ENCODE data around the gene TNRC6A.
"Not testable (repeated sequence)": the region's sequence is repeated elsewhere in the genome, so short reads cannot be mapped to it uniquely, and the experiment has no call there.

The TNRC6A gene

GRCh38 chr16:24856871-24857270 is 127.4 kb downstream of the TNRC6A start:
- not testable (repeated sequence) for DNase-seq (ENCODE audit: low read depth, low spot score); H3K27ac ChIP-seq

- no peak for DNase-seq (ENCODE audit: low read depth, low spot score)
- no peak overlapping the region for H3K27ac ChIP-seq
Observed at GRCh38 chr16:24858219-24859041, 129.0 kb downstream of the TNRC6A start.

GRCh38 chr16:24861461-24861860 is 132.0 kb downstream of the TNRC6A start:
- no peak for DNase-seq (ENCODE audit: low read depth, low spot score)
- H3K27ac ChIP-seq, result no peak overlapping the region

DNA sequence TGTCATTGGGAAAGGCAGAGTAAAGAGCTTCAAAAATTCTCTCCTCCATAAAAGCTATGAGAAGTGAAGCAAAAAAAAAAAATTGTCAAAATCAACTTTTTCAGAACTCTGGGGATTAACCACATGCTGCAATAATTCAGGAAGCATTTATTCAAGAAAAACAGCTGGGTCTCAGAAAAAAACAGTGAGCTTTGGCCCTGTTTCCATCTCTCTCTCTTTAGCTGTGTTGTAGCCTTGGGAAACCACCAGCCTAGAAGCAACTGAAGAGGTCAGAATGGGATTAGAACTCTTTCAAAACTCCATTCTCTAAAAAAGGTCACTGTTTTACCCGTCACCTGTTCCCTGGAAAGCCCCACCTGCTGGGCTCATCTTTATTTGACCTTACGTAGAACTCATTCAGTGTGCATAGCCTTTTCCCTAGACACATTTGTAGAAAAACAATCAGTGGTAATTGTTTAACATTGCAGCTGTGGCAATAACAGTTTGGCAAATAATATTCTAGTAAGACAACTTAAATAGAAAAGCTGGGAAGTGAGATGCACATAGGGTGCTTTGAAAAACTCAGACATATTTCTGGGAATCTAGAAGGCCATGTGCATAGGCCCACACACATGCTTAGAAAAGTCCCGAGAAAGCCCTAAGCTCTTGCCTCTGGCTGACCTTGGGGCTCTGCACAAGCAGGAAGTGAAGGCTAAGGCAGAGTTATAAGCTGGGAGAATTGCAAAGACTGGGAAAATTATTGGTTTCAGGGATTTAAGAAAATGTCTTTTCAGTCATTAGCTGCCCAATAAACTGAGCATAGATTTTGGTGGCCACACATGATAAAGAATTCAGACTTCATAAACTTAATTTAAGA is 134.4 kb downstream of the TNRC6A start:
- no peak overlapping the region for H3K27ac ChIP-seq
- no peak for DNase-seq (ENCODE audit: low read depth, low spot score)

GRCh38 chr16:24869033-24869432 is 139.6 kb downstream of the TNRC6A start:
- DNase-seq (ENCODE audit: low read depth, low spot score), result no peak
- H3K27ac ChIP-seq, result no peak overlapping the region

DNA sequence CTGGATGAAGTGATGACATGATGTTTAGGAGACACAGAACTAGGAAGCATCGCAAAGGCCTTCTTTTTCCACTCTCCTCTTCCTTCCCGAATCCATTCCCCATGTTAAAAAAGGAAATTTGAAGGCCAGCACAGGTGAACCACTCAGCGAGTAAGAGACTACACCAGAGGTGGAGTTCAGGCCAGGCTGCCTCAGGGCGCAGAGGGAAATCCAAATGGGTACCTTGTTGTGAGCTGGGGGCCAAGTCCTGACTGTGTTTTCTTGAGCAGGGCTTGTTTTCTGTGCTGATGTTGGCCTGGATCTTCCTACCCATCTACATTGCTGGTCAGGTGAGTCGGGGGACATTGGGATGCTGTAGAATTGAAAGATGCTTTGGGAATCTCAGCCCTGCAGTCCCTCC is 142.4 kb downstream of the TNRC6A start:
- no peak overlapping the region for H3K27ac ChIP-seq
- no peak for DNase-seq (ENCODE audit: low read depth, low spot score)

DNA sequence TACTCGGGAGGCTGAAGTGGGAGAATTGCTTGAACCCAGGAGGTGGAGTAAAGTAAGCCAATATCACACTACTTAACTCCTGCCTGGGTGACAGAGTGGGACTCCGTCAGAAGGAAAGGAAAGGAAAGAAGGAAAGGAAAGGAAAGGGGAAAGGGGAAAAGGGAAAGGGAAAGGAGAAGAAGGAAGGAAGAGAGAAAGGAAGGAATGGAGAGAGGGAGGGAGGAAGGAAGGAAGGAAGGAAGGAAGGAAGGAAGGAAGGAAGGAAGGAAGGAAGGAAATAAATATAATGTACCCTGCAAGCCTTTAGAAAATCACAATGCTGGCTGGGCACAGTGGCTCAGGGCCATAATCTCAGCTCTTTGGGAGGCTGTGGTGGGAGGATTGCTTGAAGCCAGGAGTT is 143.6 kb downstream of the TNRC6A start:
- DNase-seq (ENCODE audit: low read depth, low spot score), result no peak
- H3K27ac ChIP-seq, result no peak overlapping the region

DNA sequence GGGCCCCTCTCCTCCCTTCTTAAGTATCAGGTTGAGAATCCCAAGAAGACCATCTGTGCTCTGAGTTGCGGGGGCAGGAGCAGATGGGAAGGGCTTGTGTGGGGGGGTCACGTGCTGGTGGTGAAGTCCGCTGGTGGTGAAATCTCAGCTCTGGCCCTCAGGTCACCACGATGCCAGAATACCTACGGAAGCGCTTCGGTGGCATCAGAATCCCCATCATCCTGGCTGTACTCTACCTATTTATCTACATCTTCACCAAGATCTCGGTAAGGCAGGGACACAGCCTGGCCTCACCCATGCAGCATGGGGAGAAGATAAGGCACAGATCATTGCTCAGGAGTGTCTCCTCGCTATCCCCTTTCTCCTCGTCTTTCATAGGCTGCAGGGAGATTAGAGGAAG is 146.0 kb downstream of the TNRC6A start:
- no peak for DNase-seq (ENCODE audit: low read depth, low spot score)
- H3K27ac ChIP-seq, result no peak overlapping the region

All from epithelial cell of prostate (primary cell).